HepG2 (cell line): ENCODE measurements around the gene PM20D1. TPM values are rescaled to one million over a fixed set of nuclear protein-coding genes. Genes with fewer than 3 reads are reported as not detected.

Experiments
- ATAC-seq: fragments of 200-7000 bp; cut with Tn5 transposase; 3 replicates; pipeline ENCODE4 v1.9.1; 2020; ENCODE audit warnings: mild to moderate bottlenecking, moderate library complexity
- BruUV-seq: library from RNA; stranded (reverse); fragments of 400-500 nt; replicated peaks from 2 replicates; lab custom pipeline; 2021; lab: Mats Ljungman, UMichigan
- CTCF ChIA-PET: fragments of 300-600 bp; formaldehyde crosslinking; extraction: SDS; loops from one replicate; lab custom pipeline; 2021; ENCODE audit warnings: low total read pairs, inconsistent platforms, low intra/inter-chr PET ratio; lab: Yijun Ruan, JAX
- POLR2A ChIA-PET: fragments of 350-600 bp; sonication (Branson Sonifier 250); formaldehyde crosslinking; loops from one replicate; lab custom pipeline; 2020; ENCODE audit warnings: antibody characterized with exemption, inconsistent platforms; lab: Yijun Ruan, JAX
- DNase-seq: peaks from one replicate; pipeline ENCODE4 v3.0.0-alpha.2; 2015; ENCODE audit warnings: low spot score
- FAIRE-seq: peaks from 3 replicates; lab custom pipeline; 2011; peaks lifted over from hg19 to GRCh38; lab: Jason Lieb, UNC
- H2AFZ ChIP-seq: one replicate; pipeline ENCODE4 v1.6.1; 2011; ENCODE audit warnings: low read length, inconsistent platforms
- H3K27ac ChIP-seq: fragments of 300-600 bp; 3 replicates; pipeline ENCODE4 v1.8.0; 2011; ENCODE audit warnings: mixed run types, mild to moderate bottlenecking, mixed read lengths, low read length, inconsistent platforms; ENCODE audit not compliant: insufficient read depth; ENCODE audit errors: extremely low read length
- H3K27me3 ChIP-seq, 2 experiments: fragments of 200-600 bp in 1 of 2; 2 replicates in 1 of 2; 3 replicates in 1 of 2; pipeline versions ENCODE4 v1.6.0 to v1.8.0; 2011; ENCODE audit warnings: low read length in 2 of 2, mild to moderate bottlenecking in 2 of 2, moderate library complexity in 2 of 2, inconsistent platforms in 1 of 2; ENCODE audit not compliant: insufficient read depth in 2 of 2, control insufficient read depth in 1 of 2
- H3K36me3 ChIP-seq, 2 experiments: fragments of 200-600 bp in 1 of 2; replicated peaks in 1 of 2; 2 replicates in 1 of 2; 3 replicates in 1 of 2; pipeline versions ENCODE4 v1.5.1 to v1.8.0; 2011; ENCODE audit warnings: low read length in 2 of 2, inconsistent platforms in 1 of 2; ENCODE audit not compliant: insufficient read depth in 2 of 2, control insufficient read depth in 1 of 2
- H3K4me1 ChIP-seq: 2 replicates; pipeline ENCODE4 v1.5.1; 2012; ENCODE audit warnings: low read length, inconsistent platforms; ENCODE audit not compliant: insufficient read depth
- H3K4me2 ChIP-seq: 2 replicates; pipeline ENCODE4 v1.6.0; 2011; ENCODE audit warnings: low read depth, low read length, inconsistent platforms
- H3K4me3 ChIP-seq, 3 experiments: fragments of 200-600 bp in 1 of 3; sonication (generic), shearing (Covaris generic) in 1 of 3; replicated peaks in 1 of 3; 2 replicates each; pipeline ENCODE4 v1.5.1; 2011 to 2016; ENCODE audit warnings: low read length in 3 of 3, inconsistent platforms in 2 of 3, low read depth in 2 of 3, mild to moderate bottlenecking in 2 of 3, control low read depth in 1 of 3, mixed read lengths in 1 of 3; ENCODE audit not compliant: insufficient read depth in 1 of 3
- H3K79me2 ChIP-seq: one replicate; pipeline ENCODE4 v1.6.1; 2011; ENCODE audit warnings: low read length, inconsistent platforms; ENCODE audit not compliant: insufficient read depth
- H3K9ac ChIP-seq: 2 replicates; pipeline ENCODE4 v1.6.0; 2011; ENCODE audit warnings: mild to moderate bottlenecking, low read depth, low read length, inconsistent platforms; ENCODE audit not compliant: insufficient read depth
- H3K9me3 ChIP-seq: 2 replicates; pipeline ENCODE4 v1.5.1; 2012; ENCODE audit warnings: mild to moderate bottlenecking, low read length
- H4K20me1 ChIP-seq: 2 replicates; pipeline ENCODE4 v1.6.0; 2011; ENCODE audit warnings: inconsistent platforms, mild to moderate bottlenecking, low read length, moderate library complexity; ENCODE audit not compliant: insufficient read depth
- SSRP1 ChIP-seq: IDR thresholded peaks from 2 replicates; pipeline ENCODE4 v1.6.1; 2016; ENCODE audit warnings: control low read depth
- WGBS: methylation state at CpG from one replicate; pipeline ENCODE4 v1.1.6; 2017; ENCODE audit warnings: low lambda C conversion rate; 5-methylcytosine and 5-hydroxymethylcytosine counted together
- in situ Hi-C: cut with HindIII; loops from 2 replicates; pipeline ENCODE4 v1.10.0; 2017; ENCODE audit warnings: low pct_unique_long_range_greater_than_20kb; ENCODE audit not compliant: extremely low pct_ligation_motif_present
- intact Hi-C: fragments of 100-400 bp; cut with micrococcal nuclease; formaldehyde crosslinking; loops from one replicate; pipeline ENCODE4 v1.10.0; 2022; ENCODE audit not compliant: unreplicated experiment
- polyA plus RNA-seq, 8 experiments: library from polyadenylated mRNA; depleted of rRNA in 3 of 8; stranded (reverse) in 7 of 8; unstranded in 1 of 8; fragments of >200 nt; fragmentation: Illumina TruSeq in 4 of 8; extraction: Trizol in 4 of 8; gene quantifications; 2 replicates each; pipeline versions ENCODE4 v1.2.1 to v1.2.3, GENCODE V29; 2011 to 2016; ENCODE audit warnings: low read depth in 4 of 8, missing spikeins in 1 of 8, mixed read lengths in 1 of 8; ENCODE audit not compliant: insufficient read depth in 1 of 8
- total RNA-seq, 5 experiments: library from RNA; depleted of rRNA; stranded (reverse); fragments of >200 nt; fragmentation: Illumina TruSeq; extraction: Trizol; gene quantifications; 2 replicates each; pipeline ENCODE4 v1.2.3, GENCODE V29; 2016; ENCODE audit warnings: low read depth in 1 of 5
- TF ChIP-seq, protein P1 (sequence below), 2 experiments: sonication (generic) in 1 of 2; formaldehyde crosslinking in 1 of 2; IDR thresholded peaks; 2 replicates each; pipeline versions ENCODE4 v1.6.1 to v1.9.0; 2014 to 2022; ENCODE audit warnings: antibody characterized with exemption in 1 of 2, borderline replicate concordance in 1 of 2, inconsistent platforms in 1 of 2, low read depth in 1 of 2, missing genetic modification reagents in 1 of 2
- TF ChIP-seq, protein P2 (sequence below): sonication (generic); formaldehyde crosslinking; IDR thresholded peaks from 2 replicates; pipeline ENCODE4 v1.5.1; 2020; ENCODE audit warnings: mild to moderate bottlenecking, missing genetic modification reagents, borderline replicate concordance

Gene PM20D1
- total and polyA plus RNA-seq, 2 of the 13 experiments (the other 11 are each of a cell fraction or from before 2014, with no cell fraction given), result not detected

DNA sequence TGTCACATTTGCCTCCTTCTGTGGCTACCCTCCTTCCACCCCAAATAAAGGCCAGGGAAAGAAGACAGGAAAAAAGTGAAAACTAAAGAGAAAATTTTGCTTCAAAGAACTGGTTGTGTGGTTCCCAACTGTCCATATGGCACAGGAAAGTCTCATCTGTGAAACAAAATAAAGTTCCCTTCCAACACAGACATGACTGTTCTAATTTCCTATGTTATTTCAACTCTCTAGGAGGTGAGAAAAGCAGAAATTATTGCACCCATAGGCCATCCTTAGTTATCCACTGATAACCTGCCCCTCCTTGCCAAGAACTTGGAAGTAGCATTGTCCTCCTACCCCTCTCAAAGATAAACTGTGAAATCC is 66.5 kb downstream of the PM20D1 start (continued):
- TF ChIP-seq, protein P1, sequence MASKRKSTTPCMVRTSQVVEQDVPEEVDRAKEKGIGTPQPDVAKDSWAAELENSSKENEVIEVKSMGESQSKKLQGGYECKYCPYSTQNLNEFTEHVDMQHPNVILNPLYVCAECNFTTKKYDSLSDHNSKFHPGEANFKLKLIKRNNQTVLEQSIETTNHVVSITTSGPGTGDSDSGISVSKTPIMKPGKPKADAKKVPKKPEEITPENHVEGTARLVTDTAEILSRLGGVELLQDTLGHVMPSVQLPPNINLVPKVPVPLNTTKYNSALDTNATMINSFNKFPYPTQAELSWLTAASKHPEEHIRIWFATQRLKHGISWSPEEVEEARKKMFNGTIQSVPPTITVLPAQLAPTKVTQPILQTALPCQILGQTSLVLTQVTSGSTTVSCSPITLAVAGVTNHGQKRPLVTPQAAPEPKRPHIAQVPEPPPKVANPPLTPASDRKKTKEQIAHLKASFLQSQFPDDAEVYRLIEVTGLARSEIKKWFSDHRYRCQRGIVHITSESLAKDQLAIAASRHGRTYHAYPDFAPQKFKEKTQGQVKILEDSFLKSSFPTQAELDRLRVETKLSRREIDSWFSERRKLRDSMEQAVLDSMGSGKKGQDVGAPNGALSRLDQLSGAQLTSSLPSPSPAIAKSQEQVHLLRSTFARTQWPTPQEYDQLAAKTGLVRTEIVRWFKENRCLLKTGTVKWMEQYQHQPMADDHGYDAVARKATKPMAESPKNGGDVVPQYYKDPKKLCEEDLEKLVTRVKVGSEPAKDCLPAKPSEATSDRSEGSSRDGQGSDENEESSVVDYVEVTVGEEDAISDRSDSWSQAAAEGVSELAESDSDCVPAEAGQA (IDR thresholded peaks at IDR 0.05; ENCODE audit: low read depth), result no peak
- TF ChIP-seq, protein P1 (CRISPR knock-in tag; IDR thresholded peaks at IDR 0.05; ENCODE audit: borderline replicate concordance), result no peak

DNA sequence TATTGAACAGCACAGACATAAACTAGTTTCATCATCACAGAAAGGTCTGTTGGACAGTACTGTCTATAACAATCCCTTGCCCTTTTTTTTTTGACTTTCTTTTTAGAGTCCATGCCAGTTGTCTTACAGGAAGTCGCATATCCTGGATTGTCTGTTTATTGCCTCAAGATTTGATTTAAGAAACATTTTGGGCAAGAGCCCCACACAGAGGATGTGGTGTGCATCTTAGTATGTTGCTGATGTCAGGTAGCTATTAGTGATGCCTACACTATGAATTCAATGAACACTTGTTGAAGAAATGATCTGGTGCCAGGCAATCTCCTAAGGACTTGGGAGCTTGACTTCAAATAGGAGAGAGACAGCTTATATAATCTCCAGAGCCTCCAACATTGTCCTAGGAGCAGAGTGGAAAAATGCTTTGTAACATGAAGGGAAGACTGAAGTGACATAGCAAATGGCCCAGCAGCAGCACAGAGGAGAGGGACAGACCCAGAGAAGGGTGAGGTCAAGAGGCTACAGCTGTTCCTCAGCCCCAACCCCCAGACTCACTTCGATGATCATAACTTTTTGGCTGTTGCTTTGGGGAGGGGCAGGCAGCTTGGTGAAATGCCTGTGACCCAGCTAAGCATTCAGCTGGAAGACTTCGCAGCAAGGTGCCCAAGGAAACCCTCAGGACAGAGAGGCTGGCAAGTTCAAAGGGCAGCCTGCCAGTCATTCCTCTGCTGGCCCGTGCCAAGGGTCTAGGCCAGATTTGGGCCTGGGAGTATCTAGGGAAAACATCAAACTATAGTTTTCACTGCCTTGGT is 67.1 kb downstream of the PM20D1 start:
- H3K4me3 ChIP-seq, result no peak overlapping the region
- no peaks in the 10 kb centered on the region for H4K20me1 ChIP-seq
- no TSS peak for BruUV-seq
- no peaks in the 10 kb centered on the region for H3K9me3 ChIP-seq
- no peaks in the 10 kb centered on the region for H3K36me3 ChIP-seq
- no peak for ATAC-seq
- H3K27me3 ChIP-seq, result peaks cover 0 to 5% of the 10 kb centered on the region in 2 experiments; a peak in 1 of 5 replicates
- POLR2A ChIA-PET, result no interaction called here
- in situ Hi-C loops (no loop called here), intact Hi-C loops (no loop called here)
- CTCF ChIA-PET, result no interaction called here
- no peak for TF ChIP-seq SSRP1
- TF ChIP-seq, protein P2, sequence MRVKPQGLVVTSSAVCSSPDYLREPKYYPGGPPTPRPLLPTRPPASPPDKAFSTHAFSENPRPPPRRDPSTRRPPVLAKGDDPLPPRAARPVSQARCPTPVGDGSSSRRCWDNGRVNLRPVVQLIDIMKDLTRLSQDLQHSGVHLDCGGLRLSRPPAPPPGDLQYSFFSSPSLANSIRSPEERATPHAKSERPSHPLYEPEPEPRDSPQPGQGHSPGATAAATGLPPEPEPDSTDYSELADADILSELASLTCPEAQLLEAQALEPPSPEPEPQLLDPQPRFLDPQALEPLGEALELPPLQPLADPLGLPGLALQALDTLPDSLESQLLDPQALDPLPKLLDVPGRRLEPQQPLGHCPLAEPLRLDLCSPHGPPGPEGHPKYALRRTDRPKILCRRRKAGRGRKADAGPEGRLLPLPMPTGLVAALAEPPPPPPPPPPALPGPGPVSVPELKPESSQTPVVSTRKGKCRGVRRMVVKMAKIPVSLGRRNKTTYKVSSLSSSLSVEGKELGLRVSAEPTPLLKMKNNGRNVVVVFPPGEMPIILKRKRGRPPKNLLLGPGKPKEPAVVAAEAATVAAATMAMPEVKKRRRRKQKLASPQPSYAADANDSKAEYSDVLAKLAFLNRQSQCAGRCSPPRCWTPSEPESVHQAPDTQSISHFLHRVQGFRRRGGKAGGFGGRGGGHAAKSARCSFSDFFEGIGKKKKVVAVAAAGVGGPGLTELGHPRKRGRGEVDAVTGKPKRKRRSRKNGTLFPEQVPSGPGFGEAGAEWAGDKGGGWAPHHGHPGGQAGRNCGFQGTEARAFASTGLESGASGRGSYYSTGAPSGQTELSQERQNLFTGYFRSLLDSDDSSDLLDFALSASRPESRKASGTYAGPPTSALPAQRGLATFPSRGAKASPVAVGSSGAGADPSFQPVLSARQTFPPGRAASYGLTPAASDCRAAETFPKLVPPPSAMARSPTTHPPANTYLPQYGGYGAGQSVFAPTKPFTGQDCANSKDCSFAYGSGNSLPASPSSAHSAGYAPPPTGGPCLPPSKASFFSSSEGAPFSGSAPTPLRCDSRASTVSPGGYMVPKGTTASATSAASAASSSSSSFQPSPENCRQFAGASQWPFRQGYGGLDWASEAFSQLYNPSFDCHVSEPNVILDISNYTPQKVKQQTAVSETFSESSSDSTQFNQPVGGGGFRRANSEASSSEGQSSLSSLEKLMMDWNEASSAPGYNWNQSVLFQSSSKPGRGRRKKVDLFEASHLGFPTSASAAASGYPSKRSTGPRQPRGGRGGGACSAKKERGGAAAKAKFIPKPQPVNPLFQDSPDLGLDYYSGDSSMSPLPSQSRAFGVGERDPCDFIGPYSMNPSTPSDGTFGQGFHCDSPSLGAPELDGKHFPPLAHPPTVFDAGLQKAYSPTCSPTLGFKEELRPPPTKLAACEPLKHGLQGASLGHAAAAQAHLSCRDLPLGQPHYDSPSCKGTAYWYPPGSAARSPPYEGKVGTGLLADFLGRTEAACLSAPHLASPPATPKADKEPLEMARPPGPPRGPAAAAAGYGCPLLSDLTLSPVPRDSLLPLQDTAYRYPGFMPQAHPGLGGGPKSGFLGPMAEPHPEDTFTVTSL (CRISPR knock-in tag), result no peak
- DNase-seq, result no peak
- H3K79me2 ChIP-seq, result no peaks in the 10 kb centered on the region
- 10% methylated on average over 3 of the region's 4 CpGs for WGBS
- no peak overlapping the region for H2AFZ ChIP-seq
- no peak overlapping the region for H3K4me2 ChIP-seq
- no peak for FAIRE-seq
- H3K27ac ChIP-seq, result no peak overlapping the region
- H3K9ac ChIP-seq, result no peak overlapping the region
- H3K4me1 ChIP-seq, result no peaks in the 10 kb centered on the region
